ENCODE data around the gene ACTN1. TPM values are rescaled to one million over a fixed set of nuclear protein-coding genes. Genes with fewer than 3 reads are reported as not detected.
A peak's percentile ranks its signal among the peaks of the same experiment; 100 is the strongest.

ACTN1 gene
- total and polyA plus RNA-seq, 2 of the 8 experiments (the other 6 are each of a cell fraction or from before 2014, with no cell fraction given): 236 to 262 TPM

DNA sequence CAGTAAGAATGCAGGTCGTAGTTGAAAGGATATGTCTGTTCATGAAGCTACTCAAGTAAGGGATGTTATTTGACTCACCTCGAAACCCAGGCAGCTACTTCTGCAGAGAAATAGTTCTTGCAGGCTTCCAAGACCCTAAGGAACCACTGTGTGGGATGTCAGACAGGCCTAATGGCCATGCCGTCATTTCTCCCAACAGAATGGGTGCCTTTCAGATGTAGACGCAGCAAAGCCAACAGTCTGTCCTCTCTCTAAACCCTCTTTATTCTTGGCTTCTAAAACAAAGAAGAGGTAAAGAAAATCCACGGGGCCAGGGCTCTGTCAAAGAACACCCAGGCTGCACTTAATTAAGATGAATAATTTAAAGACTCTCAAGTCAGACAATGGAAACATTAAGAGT, 19.0 kb upstream of the ACTN1 start:
- FAIRE-seq (no peak), DNase-seq (ENCODE audit: low read depth in 1 of 2, low spot score in 2 of 2) (no peak)
- H3K27ac ChIP-seq (ENCODE audit: low read depth, low read length): no peak overlapping the region
- no peak for TF ChIP-seq CHD2 (IDR thresholded peaks at IDR 0.05; ENCODE audit: low read length)
- TF ChIP-seq NRF1 (IDR thresholded peaks at IDR 0.05; ENCODE audit: low read depth, low read length): no peak
- TF ChIP-seq, protein P1, sequence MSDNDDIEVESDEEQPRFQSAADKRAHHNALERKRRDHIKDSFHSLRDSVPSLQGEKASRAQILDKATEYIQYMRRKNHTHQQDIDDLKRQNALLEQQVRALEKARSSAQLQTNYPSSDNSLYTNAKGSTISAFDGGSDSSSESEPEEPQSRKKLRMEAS (IDR thresholded peaks at IDR 0.05): no peak
- TF ChIP-seq HDAC6 (IDR thresholded peaks at IDR 0.05; ENCODE audit: low read depth, low read length): no peak
- TF ChIP-seq ZNF274 (IDR thresholded peaks at IDR 0.05; ENCODE audit: borderline replicate concordance, extremely low read depth, low read length): no peak
- TF ChIP-seq TEAD4 (IDR thresholded peaks at IDR 0.05; ENCODE audit: low read depth, low read length): no peak
- TF ChIP-seq TBP (IDR thresholded peaks at IDR 0.05; ENCODE audit: low read depth, low read length): no peak
- TF ChIP-seq CREB1 (IDR thresholded peaks at IDR 0.05): no peak
- no peak for TF ChIP-seq SIRT6 (IDR thresholded peaks at IDR 0.05; ENCODE audit: low read length)
- no peak for TF ChIP-seq SP1 (IDR thresholded peaks at IDR 0.05; ENCODE audit: low read depth, low read length)
- no peak for TF ChIP-seq CTBP2 (IDR thresholded peaks at IDR 0.05; ENCODE audit: borderline replicate concordance, insufficient read depth, insufficient read length, low read length)
- TF ChIP-seq MAFK (IDR thresholded peaks at IDR 0.05; ENCODE audit: low read depth, low read length): no peak
- TF ChIP-seq, protein P2, sequence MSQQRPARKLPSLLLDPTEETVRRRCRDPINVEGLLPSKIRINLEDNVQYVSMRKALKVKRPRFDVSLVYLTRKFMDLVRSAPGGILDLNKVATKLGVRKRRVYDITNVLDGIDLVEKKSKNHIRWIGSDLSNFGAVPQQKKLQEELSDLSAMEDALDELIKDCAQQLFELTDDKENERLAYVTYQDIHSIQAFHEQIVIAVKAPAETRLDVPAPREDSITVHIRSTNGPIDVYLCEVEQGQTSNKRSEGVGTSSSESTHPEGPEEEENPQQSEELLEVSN (IDR thresholded peaks at IDR 0.05): no peak
- H4K91ac ChIP-seq (replicated peaks; ENCODE audit: insufficient read length, low read length): no peak overlapping the region
- no peaks in the 10 kb centered on the region for H3K79me1 ChIP-seq (ENCODE audit: low read depth, low read length)
- no peaks in the 10 kb centered on the region for H3K23me2 ChIP-seq (ENCODE audit: low read depth, low read length)
- no peak overlapping the region; a peak in 1 of 7 replicates for H3K9ac ChIP-seq (replicated peaks in 1 of 4; ENCODE audit: extremely low read depth in 1 of 4, low read depth in 3 of 4, low read length in 3 of 4)
- no peak overlapping the region for H3K4me3 ChIP-seq (ENCODE audit: extremely low read depth in 1 of 4, insufficient read depth in 2 of 4, low read depth in 3 of 4, low read length in 4 of 4)
- peak overlapping the region in 1 of 2 experiments; percentile 40; a peak in 1 of 4 replicates for H3K4me2 ChIP-seq (ENCODE audit: insufficient read depth in 1 of 2, low read depth in 2 of 2, low read length in 2 of 2)
- no peaks in the 10 kb centered on the region for H3K36me3 ChIP-seq (ENCODE audit: control insufficient read depth in 2 of 4, insufficient read depth in 4 of 4, low read length in 3 of 4)
- no peaks in the 10 kb centered on the region for H4K20me1 ChIP-seq (replicated peaks in 1 of 2; ENCODE audit: control insufficient read depth in 1 of 2, insufficient read depth in 2 of 2, low read length in 2 of 2)
- WGBS, 2 experiments (ENCODE audit: extremely low coverage in 1 of 2, insufficient coverage in 1 of 2, insufficient read length in 1 of 2, insufficient replicate concordance in 2 of 2, low coverage in 1 of 2, low lambda C conversion rate in 2 of 2, missing lambda C conversion rate in 1 of 2): 64% methylated on average over 5 of the region's 5 CpGs; no CpG with 5 or more reads in 1 of the 2 experiments
- H2BK15ac ChIP-seq (ENCODE audit: low read length): no peak overlapping the region
- H3K79me2 ChIP-seq (ENCODE audit: control insufficient read depth in 1 of 2, insufficient read depth in 2 of 2, low read length in 2 of 2): no peaks in the 10 kb centered on the region
- no peaks in the 10 kb centered on the region for H3K9me3 ChIP-seq (ENCODE audit: insufficient read depth in 2 of 2, low read depth in 1 of 2, low read length in 1 of 2)
- H2BK120ac ChIP-seq (replicated peaks; ENCODE audit: low read depth, low read length): no peak overlapping the region
- no peak overlapping the region for H4K5ac ChIP-seq (ENCODE audit: insufficient read length, low read depth, low read length)
- H2BK12ac ChIP-seq (ENCODE audit: low read depth, low read length): no peak overlapping the region; the same call in 1 of the 2 replicates
- H2BK20ac ChIP-seq (ENCODE audit: low read length): 0 out of 2 replicates have a peak overlapping the region, but pooled peaks have one; percentile 2
- no peak overlapping the region for H2AK5ac ChIP-seq (ENCODE audit: low read depth, low read length)
- no peak overlapping the region for H2BK5ac ChIP-seq (ENCODE audit: low read depth, low read length)
- no peak overlapping the region for H3K4ac ChIP-seq (replicated peaks; ENCODE audit: insufficient read length, low read depth, low read length)
- peak overlapping the region; percentile 15; the same call in 1 of the 2 replicates for H3K18ac ChIP-seq (ENCODE audit: extremely low read depth, low read length)
- H3K27me3 ChIP-seq (replicated peaks in 1 of 4; ENCODE audit: control insufficient read depth in 3 of 4, extremely low read depth in 1 of 4, insufficient read depth in 3 of 4, low read length in 3 of 4): no peaks in the 10 kb centered on the region; a peak in 1 of 7 replicates
- no peak overlapping the region for H3K56ac ChIP-seq (replicated peaks; ENCODE audit: insufficient read length, low read depth, low read length)
- H3K23ac ChIP-seq (ENCODE audit: insufficient read length): no peak overlapping the region
- H3K14ac ChIP-seq (ENCODE audit: insufficient read length): no peak overlapping the region
- CTCF ChIA-PET (ENCODE audit: partially characterized antibody): interaction anchor here (1.0 to 1.5 kb wide), 3 partner anchors 56 to 88 kb away, joined by 3 to 5 read pairs (median 3); no protein-coding TSS in a partner anchor
- H4K8ac ChIP-seq (ENCODE audit: extremely low read depth, insufficient read depth, low read length): no peak overlapping the region; the same call in 1 of the 2 replicates
- POLR2A ChIA-PET (ENCODE audit: partially characterized antibody): interaction anchor here (0.6 to 1.5 kb wide), 3 partner anchors 9 to 18 kb away, joined by 3 to 4 read pairs (median 3); no protein-coding TSS in a partner anchor
- H3K4me1 ChIP-seq (replicated peaks in 1 of 4; ENCODE audit: control insufficient read depth in 3 of 4, insufficient read depth in 4 of 4, low read length in 3 of 4): peaks cover 0 to 8% (median 0%) of the 10 kb centered on the region in 4 experiments; a peak in 4 of 7 replicates
- H2AFZ ChIP-seq (ENCODE audit: low read length): no peak overlapping the region

Data from H1 (cell line).